Spleen (tissue), 7 donors: ENCODE data around the gene EMC6.

Experiments
- CTCF ChIP-seq, 11 experiments: fragments of 200-600 bp in 7 of 11; fragments of 450-650 bp in 4 of 11; sonication (generic) in 4 of 11; IDR thresholded peaks in 8 of 11; conservative IDR thresholded peaks in 3 of 11; 1 replicate in 7 of 11; 2 replicates in 4 of 11; pipeline versions ENCODE4 v1.4.0 to v1.8.0; 2016 to 2021; ENCODE audit warnings: antibody characterized with exemption in 11 of 11, inconsistent platforms in 4 of 11, mild to moderate bottlenecking in 1 of 11
- POLR2A ChIP-seq, 3 donors: fragments of 450-650 bp; IDR thresholded peaks; one replicate each; pipeline ENCODE4 v1.5.1; 2017; ENCODE audit warnings: antibody characterized with exemption in 3 of 3, mild to moderate bottlenecking in 1 of 3
- donor health status: DM: no; HTN: no; CAD: no; lungs with moderate emphysema.
- donor health status: DM: no; HTN: no; CAD: no.
- donor health status: DM: no; HTN: no; CAD: no.

DNA sequence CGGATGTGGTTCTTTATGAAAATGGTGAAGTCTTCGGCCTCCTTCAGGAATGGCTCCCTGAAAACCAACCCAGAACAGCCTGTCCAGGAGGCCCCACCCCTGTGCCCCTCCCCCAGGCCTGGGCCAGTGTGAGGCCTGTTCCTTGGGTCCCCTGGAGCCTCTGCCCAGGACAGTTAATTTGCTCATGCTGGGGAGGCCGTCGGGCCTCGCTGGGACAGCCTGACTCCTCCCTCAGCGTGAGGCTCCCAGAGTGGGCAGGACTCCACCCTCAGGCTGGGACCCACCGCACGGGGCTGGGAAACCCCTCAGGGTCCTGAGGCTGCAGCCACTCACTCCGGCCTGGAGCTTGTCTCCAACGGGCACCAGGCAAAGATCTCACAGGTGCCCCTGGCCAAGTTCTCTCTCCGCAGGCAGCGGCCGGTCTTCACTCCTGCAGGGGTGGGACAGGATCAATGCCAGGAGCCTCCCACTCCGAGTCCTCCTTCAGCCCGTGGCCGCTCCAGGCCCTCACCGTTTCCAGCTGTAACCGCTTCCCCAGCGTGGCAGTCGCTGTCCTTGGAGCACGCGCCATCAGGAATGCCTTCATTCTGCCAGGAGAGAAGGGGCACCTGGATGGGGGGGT is 21.6 kb downstream of the EMC6 start:
- TF ChIP-seq CTCF (IDR thresholded peaks at IDR 0.05 in 8 of 11, conservative IDR thresholded peaks at IDR 0.05 in 3 of 11) (no peak), POLR2A (IDR thresholded peaks at IDR 0.05) (no peak)
